ENCODE data around the gene MLH3. TPM values are rescaled to one million over a fixed set of nuclear protein-coding genes. Genes with fewer than 3 reads are reported as not detected.

Gene MLH3
- total RNA-seq, 2 donors from 2014 or later, result 18.2 to 23.7 TPM

GRCh38 chr14:75049136-75049535 lies 2.1 kb downstream of the MLH3 start:
- WGBS, 2 donors, result 72 to 80% methylated on average over 5 of the region's 5 CpGs
- no peak for ATAC-seq
- TF ChIP-seq CTCF (IDR thresholded peaks at IDR 0.05), result no peak
- TF ChIP-seq POLR2A (IDR thresholded peaks at IDR 0.05), result no peak

GRCh38 chr14:75048101-75048500 lies 3.2 kb downstream of the MLH3 start:
- intact Hi-C loops (cut with DNase I), result no loop called here
- WGBS, 2 donors, result 78 to 81% methylated on average over 2 of the region's 2 CpGs
- Histone ChIP-seq H3K27me3 (no peaks in the 10 kb centered on the region), H3K9me3 (no peaks in the 10 kb centered on the region), H3K4me3 (no peak overlapping the region), H3K36me3 (replicated peaks in 1 of 2; ENCODE audit: insufficient read depth in 1 of 2, low read depth in 2 of 2) (no peaks in the 10 kb centered on the region), H3K4me1 (peaks cover 28% of the 10 kb centered on the region), H3K27ac (no peak overlapping the region)
- DNase-seq, result no peak
- no peak for TF ChIP-seq POLR2A (IDR thresholded peaks at IDR 0.05)
- no peak for TF ChIP-seq CTCF (IDR thresholded peaks at IDR 0.05)
- no peak for ATAC-seq

More at GRCh38 chr14:75049136-75049535, 2.1 kb downstream of the MLH3 start:
- no peak for DNase-seq
- Histone ChIP-seq H3K4me3 (no peak overlapping the region), H3K9me3 (no peaks in the 10 kb centered on the region), H3K27ac (peak overlapping the region in 1 of 4 donors; percentile 19), H3K4me1 (peaks cover 25% of the 10 kb centered on the region), H3K36me3 (replicated peaks in 1 of 2; ENCODE audit: insufficient read depth in 1 of 2, low read depth in 2 of 2) (no peaks in the 10 kb centered on the region), H3K27me3 (no peaks in the 10 kb centered on the region)
- intact Hi-C loops (cut with DNase I), result no loop called here

GRCh38 chr14:75047506-75047905 lies 3.8 kb downstream of the MLH3 start:
- TF ChIP-seq CTCF (IDR thresholded peaks at IDR 0.05) (no peak), POLR2A (IDR thresholded peaks at IDR 0.05) (no peak)
- Histone ChIP-seq H3K4me1 (peaks cover 34% of the 10 kb centered on the region), H3K27me3 (no peaks in the 10 kb centered on the region), H3K9me3 (no peaks in the 10 kb centered on the region), H3K4me3 (no peak overlapping the region), H3K36me3 (replicated peaks in 1 of 2; ENCODE audit: insufficient read depth in 1 of 2, low read depth in 2 of 2) (no peaks in the 10 kb centered on the region), H3K27ac (no peak overlapping the region)
- ATAC-seq, result no peak
- no peak for DNase-seq
- intact Hi-C loops (cut with DNase I), result no loop called here
- 82 to 84% methylated on average over 4 of the region's 4 CpGs for WGBS, 2 donors

GRCh38 chr14:75046899-75047298 lies 4.4 kb downstream of the MLH3 start:
- no peak overlapping the region for H3K27ac ChIP-seq
- TF ChIP-seq POLR2A (IDR thresholded peaks at IDR 0.05) (no peak), CTCF (IDR thresholded peaks at IDR 0.05) (no peak)
- intact Hi-C loops (cut with DNase I), result no loop called here
- no peaks in the 10 kb centered on the region for H3K9me3 ChIP-seq
- ATAC-seq (no peak), DNase-seq (no peak)
- H3K4me1 ChIP-seq, result peaks cover 40% of the 10 kb centered on the region
- H3K4me3 ChIP-seq, result no peak overlapping the region
- 83 to 91% methylated on average over 3 of the region's 3 CpGs for WGBS, 2 donors
- no peaks in the 10 kb centered on the region for H3K27me3 ChIP-seq
- H3K36me3 ChIP-seq (replicated peaks in 1 of 2; ENCODE audit: insufficient read depth in 1 of 2, low read depth in 2 of 2), result no peaks in the 10 kb centered on the region

GRCh38 chr14:75046275-75046674 lies 5.0 kb downstream of the MLH3 start:
- H3K27me3 ChIP-seq, result no peaks in the 10 kb centered on the region

More at GRCh38 chr14:75046275-75046674, 5.0 kb downstream of the MLH3 start:
- Histone ChIP-seq H3K36me3 (replicated peaks in 1 of 2; ENCODE audit: insufficient read depth in 1 of 2, low read depth in 2 of 2) (no peaks in the 10 kb centered on the region), H3K9me3 (no peaks in the 10 kb centered on the region), H3K27ac (no peak overlapping the region), H3K4me1 (peaks cover 46% of the 10 kb centered on the region), H3K4me3 (no peak overlapping the region)
- WGBS, 2 donors, result 85 to 86% methylated on average over 5 of the region's 5 CpGs
- DNase-seq (no peak), ATAC-seq (no peak)
- intact Hi-C loops (cut with DNase I), result no loop called here
- TF ChIP-seq CTCF (IDR thresholded peaks at IDR 0.05) (no peak), POLR2A (IDR thresholded peaks at IDR 0.05) (no peak)

All from body of pancreas (tissue), 4 donors.